SK-N-SH (cell line): ENCODE measurements around the gene LBX1. TPM values are rescaled to one million over a fixed set of nuclear protein-coding genes. Genes with fewer than 3 reads are reported as not detected.

Experiments
- CTCF ChIA-PET: fragments of 300-600, 350-600 bp; formaldehyde crosslinking; extraction: SDS; loops from one replicate; lab custom pipeline; 2021; lab: Yijun Ruan, JAX
- POLR2A ChIA-PET: fragments of 350-600 bp; sonication (Branson Sonifier 250); formaldehyde crosslinking; extraction: SDS; loops from one replicate; lab custom pipeline; 2020; ENCODE audit warnings: antibody characterized with exemption, inconsistent platforms; lab: Yijun Ruan, JAX
- DNase-seq: peaks from one replicate; pipeline ENCODE4 v3.0.0; 2012
- H2AFZ ChIP-seq: fragments of 200-600 bp; sonication (generic); 2 replicates; pipeline ENCODE4 v1.8.1; 2016; ENCODE audit warnings: antibody characterized with exemption, mild to moderate bottlenecking, low read depth
- H3F3A ChIP-seq: fragments of 200-600 bp; sonication (generic); replicated peaks from 2 replicates; pipeline ENCODE3; 2016; ENCODE audit warnings: antibody characterized with exemption, mild to moderate bottlenecking; ENCODE audit not compliant: insufficient read depth
- H3K27ac ChIP-seq, 2 experiments: fragments of 200-500 bp in 1 of 2; fragments of 200-600 bp in 1 of 2; sonication (Bioruptor generic) in 1 of 2; sonication (generic), shearing (Covaris generic) in 1 of 2; 2 replicates each; pipeline versions ENCODE4 v1.5.1 to v1.6.1; 2014 to 2016; ENCODE audit warnings: low read depth in 2 of 2, inconsistent platforms in 1 of 2, low read length in 1 of 2, mild to moderate bottlenecking in 1 of 2, mixed read lengths in 1 of 2
- H3K27me3 ChIP-seq: fragments of 200-600 bp; sonication (generic), shearing (Covaris generic); 2 replicates; pipeline ENCODE4 v1.6.1; 2016; ENCODE audit warnings: mixed run types; ENCODE audit not compliant: insufficient read depth
- H3K36me3 ChIP-seq, 2 experiments: fragments of 200-500 bp in 1 of 2; fragments of 200-600 bp in 1 of 2; sonication (Bioruptor generic) in 1 of 2; sonication (generic) in 1 of 2; replicated peaks in 1 of 2; 2 replicates each; pipeline versions ENCODE3 to v1.5.1; 2014 to 2016; ENCODE audit warnings: low read length in 1 of 2, mild to moderate bottlenecking in 1 of 2; ENCODE audit not compliant: insufficient read depth in 2 of 2, control insufficient read depth in 1 of 2
- H3K4me1 ChIP-seq, 2 experiments: fragments of 200-500 bp in 1 of 2; fragments of 200-600 bp in 1 of 2; sonication (Bioruptor generic) in 1 of 2; sonication (generic), shearing (Covaris generic) in 1 of 2; 2 replicates each; pipeline versions ENCODE4 v1.5.1 to v1.6.1; 2014 to 2016; ENCODE audit warnings: low read depth in 1 of 2, low read length in 1 of 2, mixed run types in 1 of 2; ENCODE audit not compliant: insufficient read depth in 2 of 2, control insufficient read depth in 1 of 2
- H3K4me2 ChIP-seq: fragments of 200-600 bp; sonication (generic), shearing (Covaris generic); 2 replicates; pipeline ENCODE4 v1.6.1; 2017; ENCODE audit warnings: mixed run types
- H3K4me3 ChIP-seq, 2 experiments: fragments of 200-500 bp in 1 of 2; fragments of 200-600 bp in 1 of 2; sonication (Bioruptor generic) in 1 of 2; sonication (generic), shearing (Covaris generic) in 1 of 2; 2 replicates each; pipeline versions ENCODE4 v1.5.1 to v1.8.1; 2014 to 2016; ENCODE audit warnings: low read depth in 2 of 2, inconsistent platforms in 1 of 2, low read length in 1 of 2, mild to moderate bottlenecking in 1 of 2, mixed read lengths in 1 of 2, moderate library complexity in 1 of 2
- H3K79me2 ChIP-seq: fragments of 200-600 bp; sonication (generic); 2 replicates; pipeline ENCODE4 v1.8.1; 2017; ENCODE audit warnings: mild to moderate bottlenecking; ENCODE audit not compliant: insufficient read depth
- H3K9ac ChIP-seq: fragments of 200-600 bp; sonication (generic); 2 replicates; pipeline ENCODE4 v1.6.1; 2017; ENCODE audit warnings: mixed run types
- H3K9me2 ChIP-seq: fragments of 200-600 bp; sonication (generic); 2 replicates; pipeline ENCODE4 v1.6.1; 2017; ENCODE audit warnings: mixed run types
- H3K9me3 ChIP-seq: fragments of 200-600 bp; sonication (generic); 2 replicates; pipeline ENCODE4 v1.6.1; 2017; ENCODE audit warnings: mixed run types, mild to moderate bottlenecking, moderate library complexity
- H4K20me1 ChIP-seq: fragments of 200-600 bp; sonication (generic); 2 replicates; pipeline ENCODE4 v1.6.1; 2017; ENCODE audit warnings: mild to moderate bottlenecking, mixed run types; ENCODE audit not compliant: insufficient read depth
- EP300 ChIP-seq, 2 experiments: IDR thresholded peaks; 2 replicates each; pipeline versions ENCODE4 v1.4.0 to v1.6.1; 2012; ENCODE audit warnings: borderline replicate concordance in 1 of 2, low read depth in 1 of 2, low read length in 1 of 2
- FOXJ3 ChIP-seq: sonication (generic); formaldehyde crosslinking; IDR thresholded peaks from 2 replicates; pipeline ENCODE4 v1.5.1; 2020; ENCODE audit warnings: mild to moderate bottlenecking, missing genetic modification reagents
- JUND ChIP-seq: IDR thresholded peaks from 2 replicates; pipeline ENCODE4 v1.4.0; 2012
- MEF2A ChIP-seq: IDR thresholded peaks from 2 replicates; pipeline ENCODE4 v1.4.0; 2012; ENCODE audit warnings: low read depth, borderline replicate concordance
- MXI1 ChIP-seq: IDR thresholded peaks from 2 replicates; pipeline ENCODE4 v1.6.1; 2012; ENCODE audit warnings: mild to moderate bottlenecking, low read depth, low read length, improper control_type of control experiment
- NRF1 ChIP-seq: IDR thresholded peaks from 2 replicates; pipeline ENCODE4 v1.6.1; 2012; ENCODE audit warnings: low read depth, mild to moderate bottlenecking, low read length
- POLR2AphosphoS5 ChIP-seq: IDR thresholded peaks from 2 replicates; pipeline ENCODE4 v1.6.1; 2012; ENCODE audit warnings: low read depth, low read length
- RAD21 ChIP-seq: IDR thresholded peaks from 2 replicates; pipeline ENCODE4 v1.6.1; 2012; ENCODE audit warnings: mild to moderate bottlenecking, low read length
- RCOR1 ChIP-seq: fragments of 150-350 bp; IDR thresholded peaks from 2 replicates; pipeline ENCODE4 v1.6.1; 2017; ENCODE audit warnings: antibody characterized with exemption, low read length
- RFX5 ChIP-seq: IDR thresholded peaks from 2 replicates; pipeline ENCODE4 v1.6.1; 2012; ENCODE audit warnings: mild to moderate bottlenecking, improper control_type of control experiment, low read length
- RXRA ChIP-seq: IDR thresholded peaks from 2 replicates; pipeline ENCODE4 v1.4.0; 2012; ENCODE audit warnings: low read depth, mild to moderate bottlenecking, borderline replicate concordance
- TAF1 ChIP-seq: IDR thresholded peaks from 2 replicates; pipeline ENCODE4 v1.6.1; 2012; ENCODE audit warnings: low read depth, mild to moderate bottlenecking, low read length, moderate library complexity, borderline replicate concordance
- TCF12 ChIP-seq: IDR thresholded peaks from 2 replicates; pipeline ENCODE4 v1.4.0; 2012
- USF1 ChIP-seq: IDR thresholded peaks from 2 replicates; pipeline ENCODE4 v1.4.0; 2012; ENCODE audit warnings: low read depth, borderline replicate concordance
- USF2 ChIP-seq: fragments of 150-350 bp; IDR thresholded peaks from 2 replicates; pipeline ENCODE4 v1.6.1; 2017; ENCODE audit warnings: antibody characterized with exemption, low read length, low read depth, borderline replicate concordance
- WGBS: methylation state at CpG from one replicate; pipeline ENCODE4 v1.1.6; 2017; ENCODE audit warnings: low lambda C conversion rate; 5-methylcytosine and 5-hydroxymethylcytosine counted together
- polyA plus RNA-seq, 3 experiments: library from polyadenylated mRNA; depleted of rRNA; stranded (reverse); fragments of >200 nt; gene quantifications; 2 replicates each; pipeline ENCODE4 v1.2.3, GENCODE V29; 2012
- TF ChIP-seq, protein P1 (sequence below): IDR thresholded peaks from 2 replicates; pipeline ENCODE4 v1.6.1; 2012; ENCODE audit warnings: mild to moderate bottlenecking, low read depth, low read length, moderate library complexity

Gene LBX1
- polyA plus RNA-seq, 1 of the 3 experiments (the other 2 are of a cell fraction): not detected

DNA sequence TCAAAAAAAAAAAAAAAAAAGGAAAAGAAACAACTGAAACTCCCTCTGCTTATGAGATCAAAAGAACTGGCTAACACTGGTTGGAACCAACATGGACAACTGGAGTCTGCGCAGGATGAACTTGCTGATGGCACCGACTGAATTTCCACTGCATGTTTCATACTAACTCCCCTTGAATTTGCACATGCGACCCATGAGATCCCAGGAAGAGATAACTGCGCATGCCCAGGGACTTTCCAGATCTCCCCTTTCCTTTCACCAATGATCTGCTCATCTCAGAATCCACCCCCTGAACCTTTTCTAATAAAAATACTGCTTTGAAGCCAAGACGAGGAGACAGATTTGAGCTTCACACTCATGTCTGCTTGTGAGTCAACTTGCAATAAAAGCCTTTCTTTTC, 20.7 kb downstream of the LBX1 start:
- no peaks in the 10 kb centered on the region for H3F3A ChIP-seq
- CTCF ChIA-PET: interaction anchor here (1.4 to 7.8 kb wide), 4 partner anchors 47 to 632 kb away, joined by 3 to 80 read pairs (median 19); partner anchors contain the start of gene NPM3
- WGBS: 29% methylated on average over 5 of the region's 5 CpGs
- no peak overlapping the region for H3K9ac ChIP-seq
- TF ChIP-seq MEF2A: no peak
- no peak for TF ChIP-seq JUND
- TF ChIP-seq NRF1: no peak
- TF ChIP-seq TAF1: no peak
- no peak for TF ChIP-seq RCOR1
- TF ChIP-seq MXI1: no peak
- TF ChIP-seq POLR2AphosphoS5: no peak
- TF ChIP-seq RAD21: no peak
- no peak for TF ChIP-seq RXRA
- no peak for TF ChIP-seq EP300 (IDR thresholded peaks at IDR 0.05; ENCODE audit: borderline replicate concordance in 1 of 2, low read depth in 1 of 2, low read length in 1 of 2)
- no peak for TF ChIP-seq USF1
- TF ChIP-seq USF2: no peak
- TF ChIP-seq FOXJ3 (CRISPR knock-in tag): no peak
- TF ChIP-seq, protein P1, sequence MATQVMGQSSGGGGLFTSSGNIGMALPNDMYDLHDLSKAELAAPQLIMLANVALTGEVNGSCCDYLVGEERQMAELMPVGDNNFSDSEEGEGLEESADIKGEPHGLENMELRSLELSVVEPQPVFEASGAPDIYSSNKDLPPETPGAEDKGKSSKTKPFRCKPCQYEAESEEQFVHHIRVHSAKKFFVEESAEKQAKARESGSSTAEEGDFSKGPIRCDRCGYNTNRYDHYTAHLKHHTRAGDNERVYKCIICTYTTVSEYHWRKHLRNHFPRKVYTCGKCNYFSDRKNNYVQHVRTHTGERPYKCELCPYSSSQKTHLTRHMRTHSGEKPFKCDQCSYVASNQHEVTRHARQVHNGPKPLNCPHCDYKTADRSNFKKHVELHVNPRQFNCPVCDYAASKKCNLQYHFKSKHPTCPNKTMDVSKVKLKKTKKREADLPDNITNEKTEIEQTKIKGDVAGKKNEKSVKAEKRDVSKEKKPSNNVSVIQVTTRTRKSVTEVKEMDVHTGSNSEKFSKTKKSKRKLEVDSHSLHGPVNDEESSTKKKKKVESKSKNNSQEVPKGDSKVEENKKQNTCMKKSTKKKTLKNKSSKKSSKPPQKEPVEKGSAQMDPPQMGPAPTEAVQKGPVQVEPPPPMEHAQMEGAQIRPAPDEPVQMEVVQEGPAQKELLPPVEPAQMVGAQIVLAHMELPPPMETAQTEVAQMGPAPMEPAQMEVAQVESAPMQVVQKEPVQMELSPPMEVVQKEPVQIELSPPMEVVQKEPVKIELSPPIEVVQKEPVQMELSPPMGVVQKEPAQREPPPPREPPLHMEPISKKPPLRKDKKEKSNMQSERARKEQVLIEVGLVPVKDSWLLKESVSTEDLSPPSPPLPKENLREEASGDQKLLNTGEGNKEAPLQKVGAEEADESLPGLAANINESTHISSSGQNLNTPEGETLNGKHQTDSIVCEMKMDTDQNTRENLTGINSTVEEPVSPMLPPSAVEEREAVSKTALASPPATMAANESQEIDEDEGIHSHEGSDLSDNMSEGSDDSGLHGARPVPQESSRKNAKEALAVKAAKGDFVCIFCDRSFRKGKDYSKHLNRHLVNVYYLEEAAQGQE: no peak
- no peak for TF ChIP-seq RFX5
- no peak for TF ChIP-seq TCF12
- H4K20me1 ChIP-seq: no peaks in the 10 kb centered on the region
- POLR2A ChIA-PET: no interaction called here
- no peak overlapping the region for H3K4me2 ChIP-seq
- no peaks in the 10 kb centered on the region; a peak in 1 of 4 replicates for H3K4me1 ChIP-seq
- H2AFZ ChIP-seq: no peak overlapping the region
- peaks cover 84% of the 10 kb centered on the region; the same call in 1 of the 2 replicates for H3K27me3 ChIP-seq
- H3K4me3 ChIP-seq: no peak overlapping the region
- H3K27ac ChIP-seq: no peak overlapping the region
- no peaks in the 10 kb centered on the region for H3K36me3 ChIP-seq
- H3K9me3 ChIP-seq: no peaks in the 10 kb centered on the region
- no peaks in the 10 kb centered on the region for H3K9me2 ChIP-seq
- DNase-seq: no peak
- H3K79me2 ChIP-seq: no peaks in the 10 kb centered on the region
